K562 (cell line): Measurements from ENCODE around the gene PRODH2. TPM values are rescaled to one million over a fixed set of nuclear protein-coding genes. Genes with fewer than 3 reads are reported as not detected.
A peak's percentile ranks its signal among the peaks of the same experiment; 100 is the strongest.

Experiments
- CCAR2 ChIP-seq: fragments of 200-400 bp; formaldehyde crosslinking; IDR thresholded peaks from 2 replicates; pipeline ENCODE4 v1.6.1; 2017; ENCODE audit warnings: mild to moderate bottlenecking, low read depth, low read length
- DPF2 ChIP-seq: fragments of 450-650 bp; IDR thresholded peaks from 2 replicates; pipeline ENCODE4 v1.6.1; 2016
- HDAC1 ChIP-seq, 2 experiments: fragments of 450-650 bp; IDR thresholded peaks; 2 replicates each; pipeline ENCODE4 v1.6.1; 2016 to 2017; ENCODE audit warnings: inconsistent platforms in 1 of 2, mild to moderate bottlenecking in 1 of 2, moderate library complexity in 1 of 2
- NR0B1 ChIP-seq: fragments of 450-650 bp; IDR thresholded peaks from one replicate; pipeline ENCODE4 v1.6.1; 2018; ENCODE audit warnings: mild to moderate bottlenecking, moderate library complexity; ENCODE audit not compliant: partially characterized antibody
- NR2C1 ChIP-seq, 2 experiments: fragments of 450-650 bp; IDR thresholded peaks; 2 replicates each; pipeline ENCODE4 v1.6.1; 2017; ENCODE audit warnings: mild to moderate bottlenecking in 2 of 2, antibody characterized with exemption in 1 of 2, inconsistent platforms in 1 of 2, missing compliant biosample characterization in 1 of 2, missing genetic modification characterization in 1 of 2
- TAF7 ChIP-seq: fragments of 450-650 bp; IDR thresholded peaks from 2 replicates; pipeline ENCODE4 v1.6.1; 2016; ENCODE audit warnings: missing genetic modification characterization, missing compliant biosample characterization
- THRAP3 ChIP-seq: fragments of 450-650 bp; IDR thresholded peaks from 2 replicates; pipeline ENCODE4 v1.6.1; 2016; ENCODE audit warnings: mild to moderate bottlenecking, inconsistent platforms, borderline replicate concordance
- U2AF1 ChIP-seq: fragments of 200-400 bp; formaldehyde crosslinking; optimal IDR thresholded peaks from 2 replicates; pipeline ENCODE3; 2017; ENCODE audit warnings: mild to moderate bottlenecking, low read depth, low read length, moderate library complexity
- ZBTB40 ChIP-seq, 2 experiments: fragments of 450-650 bp in 1 of 2; sonication (generic) in 1 of 2; formaldehyde crosslinking in 1 of 2; IDR thresholded peaks; 2 replicates each; pipeline versions ENCODE4 v1.7.1 to v1.9.0; 2016 to 2022; ENCODE audit warnings: inconsistent platforms in 1 of 2, mild to moderate bottlenecking in 1 of 2, missing genetic modification reagents in 1 of 2
- ZEB2 ChIP-seq: fragments of 450-650 bp; IDR thresholded peaks from 2 replicates; pipeline ENCODE4 v1.6.1; 2016
- ZNF12 ChIP-seq: sonication (generic); formaldehyde crosslinking; IDR thresholded peaks from 2 replicates; pipeline ENCODE4 v1.4.0; 2020; ENCODE audit warnings: mild to moderate bottlenecking, missing genetic modification reagents
- ZNF140 ChIP-seq: fragments of 250-450 bp; sonication (Bioruptor Pico); IDR thresholded peaks from 2 replicates; pipeline ENCODE4 v1.8.0; 2021; ENCODE audit warnings: moderate library complexity, mild to moderate bottlenecking, inconsistent platforms
- polyA plus RNA-seq, 8 experiments: library from polyadenylated mRNA; depleted of rRNA in 4 of 8; stranded (reverse) in 5 of 8; unstranded in 3 of 8; fragments of >200 nt; fragmentation: Nextera tagmentation in 2 of 8; fragmentation: Illumina TruSeq in 1 of 8; extraction: Ambion mirVana in 2 of 8; extraction: Trizol in 1 of 8; gene quantifications; 2 replicates each; pipeline versions ENCODE4 v1.2.1 to v1.2.3, GENCODE V29; 2011 to 2014; ENCODE audit warnings: inconsistent platforms in 1 of 8, missing spikeins in 1 of 8
- total RNA-seq, 7 experiments: library from RNA; depleted of rRNA in 6 of 7; stranded (reverse); fragments of >200 nt in 6 of 7; fragmentation: Illumina TruSeq in 2 of 7; extraction: Trizol in 2 of 7; gene quantifications; 2 replicates each; pipeline versions ENCODE4 v1.2.1 to v1.2.3, GENCODE V29; 2011 to 2021; ENCODE audit warnings: low replicate concordance in 1 of 7

Gene PRODH2
- total and polyA plus RNA-seq, 9 of the 15 experiments (the other 6 are each of a cell fraction or from before 2014, with no cell fraction given): not detected

- TF ChIP-seq ZBTB40 (IDR thresholded peaks at IDR 0.05) (peak; percentile 50; the same call in 1 of the 2 replicates), ZBTB40 (CRISPR knock-in tag; IDR thresholded peaks at IDR 0.05) (no peak), U2AF1 (no peak), TAF7 (tag) (no peak), DPF2 (peak; percentile 69), HDAC1 (IDR thresholded peaks at IDR 0.05) (peak in 1 of 2 experiments; percentile 67; a peak in 2 of 4 replicates), ZNF140 (no peak), NR2C1 (IDR thresholded peaks at IDR 0.05) (peak; percentile 63), NR2C1 (tag; IDR thresholded peaks at IDR 0.05) (peak; percentile 52; the same call in 1 of the 2 replicates), CCAR2 (no peak), ZEB2 (peak; percentile 86), ZNF12 (CRISPR knock-in tag) (no peak), NR0B1 (no peak), THRAP3 (no peak)
These were observed 32.8 kb upstream of the PRODH2 start (continued) for GRCh38 chr19:35845215-35846037.
